Measurements from ENCODE around the gene EPHB6.
A peak's percentile ranks its signal among the peaks of the same experiment; 100 is the strongest.

EPHB6 gene

DNA sequence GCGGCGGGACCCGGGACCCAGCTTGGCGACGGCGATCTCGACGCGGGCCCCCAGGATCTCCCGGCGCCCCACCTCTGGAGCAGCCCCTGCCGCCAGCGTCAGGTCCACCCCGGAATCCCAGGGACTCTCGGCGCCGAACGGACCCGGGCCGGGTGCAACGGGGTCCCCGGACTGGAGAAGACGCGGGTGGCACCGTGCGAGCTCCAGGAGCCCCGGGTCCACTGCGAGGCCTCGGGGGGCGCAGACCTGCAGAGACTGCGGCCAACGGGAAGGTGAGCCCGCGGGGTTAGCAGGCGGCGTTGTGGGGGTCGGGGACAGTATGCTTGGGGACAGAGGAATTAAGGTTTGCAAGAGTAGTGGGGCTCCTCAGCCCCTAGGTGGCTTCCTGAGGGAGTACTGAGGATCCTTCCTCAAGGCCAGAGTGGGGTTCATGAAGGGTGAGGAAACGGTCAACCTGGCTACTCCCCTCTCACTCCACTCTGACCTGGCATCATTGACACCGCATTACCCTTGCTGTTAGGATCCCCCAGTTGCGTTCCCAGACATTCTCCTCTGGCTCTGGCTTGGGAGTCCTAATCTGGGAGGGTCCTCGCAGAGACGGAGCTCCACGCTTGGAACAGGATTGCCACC is 353 bp downstream of the EPHB6 start:
- Histone ChIP-seq H3K4me1 (ENCODE audit: control insufficient read depth in 5 of 5, insufficient read depth in 5 of 5, low read length in 5 of 5) (peaks cover 3 to 30% (median 24%) of the 10 kb centered on the region in 5 donors), H3K9me3 (ENCODE audit: control insufficient read depth in 5 of 5, low read length in 5 of 5) (no peaks in the 10 kb centered on the region), H3K36me3 (ENCODE audit: control insufficient read depth in 5 of 5, insufficient read depth in 5 of 5, low read length in 5 of 5) (no peaks in the 10 kb centered on the region), H3K9ac (ENCODE audit: low read length in 5 of 5) (peak overlapping the region in 4 of 5 donors; percentile 36 to 70 (median 46)), H3K27ac (ENCODE audit: low read depth, low read length) (no peak overlapping the region), H3K4me3 (ENCODE audit: low read depth in 1 of 5, low read length in 5 of 5) (peak overlapping the region; percentile 45 to 82 (median 76)), H3K27me3 (ENCODE audit: control insufficient read depth in 5 of 5, insufficient read depth in 4 of 5, low read length in 5 of 5) (peaks cover 0 to 4% (median 0%) of the 10 kb centered on the region in 5 donors)

DNA sequence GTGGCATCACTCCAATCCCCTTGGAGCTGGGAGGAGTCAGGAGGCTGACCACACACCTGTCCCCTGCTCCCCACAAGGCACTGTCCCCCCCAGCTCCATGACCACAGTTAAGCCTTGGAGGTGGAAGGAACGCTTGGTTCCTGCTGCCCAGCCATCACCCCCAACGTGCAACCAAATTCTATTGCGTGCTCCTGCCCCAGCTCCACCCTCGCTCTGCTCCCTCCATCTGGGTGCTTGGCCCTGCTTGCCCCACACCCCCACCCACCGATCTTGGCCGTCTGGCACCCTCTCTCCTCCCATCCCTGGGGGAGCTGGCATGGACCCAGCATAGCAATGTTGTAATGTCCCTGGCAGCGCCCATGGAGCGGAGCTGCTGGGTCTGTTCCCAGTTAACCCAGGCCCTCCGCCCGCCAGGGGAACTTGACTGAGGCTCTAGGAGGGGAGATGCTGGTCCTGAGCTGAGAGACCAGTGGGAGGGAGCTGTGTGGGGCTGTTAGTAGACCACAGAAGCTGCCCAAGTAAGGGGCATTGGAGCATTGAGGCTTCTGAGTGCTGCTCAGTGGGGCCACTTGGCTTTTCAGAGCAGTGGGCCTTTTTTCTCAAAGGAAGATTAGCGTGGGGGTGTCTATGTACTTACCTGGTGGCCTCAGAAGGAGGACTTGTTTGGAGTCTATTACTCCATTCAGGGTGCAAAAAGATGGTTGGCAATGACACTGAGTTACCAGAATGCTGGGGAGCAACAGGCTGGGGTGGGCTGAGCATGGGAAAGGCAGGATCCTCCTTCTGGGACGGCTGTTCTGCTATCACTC is 1.1 kb downstream of the EPHB6 start:
- peaks cover 0 to 1% (median 0%) of the 10 kb centered on the region in 5 donors for H3K27me3 ChIP-seq (ENCODE audit: control insufficient read depth in 5 of 5, insufficient read depth in 4 of 5, low read length in 5 of 5)
- no peak overlapping the region for H3K27ac ChIP-seq (ENCODE audit: low read depth, low read length)
- peaks cover 3 to 30% (median 24%) of the 10 kb centered on the region in 5 donors for H3K4me1 ChIP-seq (ENCODE audit: control insufficient read depth in 5 of 5, insufficient read depth in 5 of 5, low read length in 5 of 5)
- peak overlapping the region; percentile 45 to 82 (median 76) for H3K4me3 ChIP-seq (ENCODE audit: low read depth in 1 of 5, low read length in 5 of 5)
- H3K9me3 ChIP-seq (ENCODE audit: control insufficient read depth in 5 of 5, low read length in 5 of 5), result no peaks in the 10 kb centered on the region
- H3K9ac ChIP-seq (ENCODE audit: low read length in 5 of 5), result peak overlapping the region in 3 of 5 donors; percentile 36 to 70 (median 39)
- H3K36me3 ChIP-seq (ENCODE audit: control insufficient read depth in 5 of 5, insufficient read depth in 5 of 5, low read length in 5 of 5), result no peaks in the 10 kb centered on the region

GRCh38 chr7:142856565-142857245 is 1.8 kb downstream of the EPHB6 start:
- no peak overlapping the region for H3K9ac ChIP-seq (ENCODE audit: low read length in 5 of 5)
- no peak overlapping the region for H3K27ac ChIP-seq (ENCODE audit: low read depth, low read length)
- H3K4me1 ChIP-seq (ENCODE audit: control insufficient read depth in 5 of 5, insufficient read depth in 5 of 5, low read length in 5 of 5), result peaks cover 3 to 30% (median 24%) of the 10 kb centered on the region in 5 donors
- no peaks in the 10 kb centered on the region for H3K36me3 ChIP-seq (ENCODE audit: control insufficient read depth in 5 of 5, insufficient read depth in 5 of 5, low read length in 5 of 5)
- no peaks in the 10 kb centered on the region for H3K9me3 ChIP-seq (ENCODE audit: control insufficient read depth in 5 of 5, low read length in 5 of 5)
- no peak overlapping the region for H3K4me3 ChIP-seq (ENCODE audit: low read depth in 1 of 5, low read length in 5 of 5)
- no peaks in the 10 kb centered on the region for H3K27me3 ChIP-seq (ENCODE audit: control insufficient read depth in 5 of 5, insufficient read depth in 4 of 5, low read length in 5 of 5)

GRCh38 chr7:142857625-142858024 is 2.7 kb downstream of the EPHB6 start:
- Histone ChIP-seq H3K27ac (ENCODE audit: low read depth, low read length) (no peak overlapping the region), H3K9me3 (ENCODE audit: control insufficient read depth in 5 of 5, low read length in 5 of 5) (no peaks in the 10 kb centered on the region), H3K9ac (ENCODE audit: low read length in 5 of 5) (no peak overlapping the region), H3K36me3 (ENCODE audit: control insufficient read depth in 5 of 5, insufficient read depth in 5 of 5, low read length in 5 of 5) (no peaks in the 10 kb centered on the region), H3K4me1 (ENCODE audit: control insufficient read depth in 5 of 5, insufficient read depth in 5 of 5, low read length in 5 of 5) (peaks cover 3 to 30% (median 24%) of the 10 kb centered on the region in 5 donors), H3K27me3 (ENCODE audit: control insufficient read depth in 5 of 5, insufficient read depth in 4 of 5, low read length in 5 of 5) (no peaks in the 10 kb centered on the region), H3K4me3 (ENCODE audit: low read depth in 1 of 5, low read length in 5 of 5) (no peak overlapping the region)

DNA sequence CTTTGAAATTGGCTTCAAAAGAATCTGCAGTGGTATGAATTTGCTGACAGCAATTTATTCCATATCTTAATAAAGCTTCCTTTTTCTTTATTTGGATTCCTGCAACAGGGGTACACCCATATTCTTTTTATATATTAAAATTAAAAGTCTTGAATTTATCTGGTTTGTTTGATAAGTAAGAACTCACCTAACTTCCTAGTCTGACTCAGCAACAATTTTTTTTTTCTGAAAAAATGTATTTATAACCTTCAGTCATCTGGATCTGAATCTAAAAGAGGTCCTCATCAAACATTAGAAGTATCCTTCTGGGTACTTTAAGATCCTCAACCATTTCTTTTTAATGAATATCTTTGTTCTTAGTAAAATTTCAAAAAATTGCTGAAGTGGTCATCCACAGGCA is 4.5 kb downstream of the EPHB6 start:
- Histone ChIP-seq H3K4me1 (ENCODE audit: control insufficient read depth in 5 of 5, insufficient read depth in 5 of 5, low read length in 5 of 5) (peaks cover 3 to 19% (median 15%) of the 10 kb centered on the region in 5 donors), H3K36me3 (ENCODE audit: control insufficient read depth in 5 of 5, insufficient read depth in 5 of 5, low read length in 5 of 5) (peaks cover 0 to 17% (median 10%) of the 10 kb centered on the region in 5 donors), H3K9me3 (ENCODE audit: control insufficient read depth in 5 of 5, low read length in 5 of 5) (no peaks in the 10 kb centered on the region), H3K27me3 (ENCODE audit: control insufficient read depth in 5 of 5, insufficient read depth in 4 of 5, low read length in 5 of 5) (no peaks in the 10 kb centered on the region), H3K4me3 (ENCODE audit: low read depth in 1 of 5, low read length in 5 of 5) (no peak overlapping the region), H3K9ac (ENCODE audit: low read length in 5 of 5) (no peak overlapping the region), H3K27ac (ENCODE audit: low read depth, low read length) (no peak overlapping the region)

DNA sequence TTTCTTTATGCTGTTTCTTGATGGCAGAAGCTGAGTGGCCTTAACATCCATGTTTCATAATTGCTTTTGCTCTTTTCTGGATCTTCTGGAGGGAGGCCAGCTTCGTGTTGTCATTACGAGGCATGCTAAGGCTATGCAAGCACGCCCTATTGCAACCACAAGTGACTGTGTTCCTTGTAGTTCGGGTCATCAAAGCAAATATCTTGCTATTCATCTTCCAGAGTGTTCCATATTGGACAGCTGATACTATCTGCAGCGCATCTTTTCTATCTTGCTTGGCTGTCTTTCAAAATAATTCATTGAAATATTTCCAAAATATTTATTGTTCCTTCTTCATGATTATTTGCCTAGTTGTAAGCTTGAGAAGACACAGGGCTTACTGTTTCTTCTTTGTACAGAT is 5.0 kb downstream of the EPHB6 start:
- peaks cover 3 to 18% (median 15%) of the 10 kb centered on the region in 5 donors for H3K4me1 ChIP-seq (ENCODE audit: control insufficient read depth in 5 of 5, insufficient read depth in 5 of 5, low read length in 5 of 5)
- no peaks in the 10 kb centered on the region for H3K9me3 ChIP-seq (ENCODE audit: control insufficient read depth in 5 of 5, low read length in 5 of 5)
- H3K36me3 ChIP-seq (ENCODE audit: control insufficient read depth in 5 of 5, insufficient read depth in 5 of 5, low read length in 5 of 5), result peaks cover 0 to 17% (median 11%) of the 10 kb centered on the region in 5 donors
- H3K4me3 ChIP-seq (ENCODE audit: low read depth in 1 of 5, low read length in 5 of 5), result no peak overlapping the region
- H3K27ac ChIP-seq (ENCODE audit: low read depth, low read length), result no peak overlapping the region
- no peak overlapping the region for H3K9ac ChIP-seq (ENCODE audit: low read length in 5 of 5)
- no peaks in the 10 kb centered on the region for H3K27me3 ChIP-seq (ENCODE audit: control insufficient read depth in 5 of 5, insufficient read depth in 4 of 5, low read length in 5 of 5)

- Histone ChIP-seq H3K27me3 (ENCODE audit: control insufficient read depth in 5 of 5, insufficient read depth in 4 of 5, low read length in 5 of 5) (no peaks in the 10 kb centered on the region), H3K9ac (ENCODE audit: low read length in 5 of 5) (no peak overlapping the region), H3K36me3 (ENCODE audit: control insufficient read depth in 5 of 5, insufficient read depth in 5 of 5, low read length in 5 of 5) (peaks cover 0 to 17% (median 11%) of the 10 kb centered on the region in 5 donors), H3K4me1 (ENCODE audit: control insufficient read depth in 5 of 5, insufficient read depth in 5 of 5, low read length in 5 of 5) (peaks cover 0 to 13% (median 5%) of the 10 kb centered on the region in 5 donors), H3K4me3 (ENCODE audit: low read depth in 1 of 5, low read length in 5 of 5) (no peak overlapping the region), H3K9me3 (ENCODE audit: control insufficient read depth in 5 of 5, low read length in 5 of 5) (no peaks in the 10 kb centered on the region), H3K27ac (ENCODE audit: low read depth, low read length) (no peak overlapping the region)
Measured at GRCh38 chr7:142860968-142861367, 6.1 kb downstream of the EPHB6 start.

DNA sequence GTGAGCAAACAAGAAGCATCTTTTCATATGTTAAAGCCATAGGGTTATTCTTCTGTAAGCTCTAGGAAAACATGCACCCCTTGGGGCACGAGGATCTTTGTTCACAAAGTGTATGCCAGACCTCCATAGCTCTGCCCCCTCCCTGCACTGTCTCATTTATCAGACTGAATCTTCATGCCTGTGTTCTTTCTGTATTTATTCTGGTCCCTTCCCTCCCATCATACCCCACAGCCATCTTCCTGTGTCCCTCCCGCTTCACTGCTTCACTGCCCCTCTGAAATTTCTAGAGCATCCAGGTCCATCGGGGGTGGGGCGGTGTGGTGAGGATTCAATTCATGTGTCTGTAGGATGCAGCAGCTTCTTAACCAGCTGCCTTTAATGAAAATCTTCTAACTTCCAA is 7.5 kb downstream of the EPHB6 start:
- no peak overlapping the region for H3K9ac ChIP-seq (ENCODE audit: low read length in 5 of 5)

GRCh38 chr7:142862786-142863400 is 8.0 kb downstream of the EPHB6 start:
- Histone ChIP-seq H3K4me3 (ENCODE audit: low read depth in 1 of 5, low read length in 5 of 5) (no peak overlapping the region), H3K27ac (ENCODE audit: low read depth, low read length) (no peak overlapping the region), H3K9me3 (ENCODE audit: control insufficient read depth in 5 of 5, low read length in 5 of 5) (no peaks in the 10 kb centered on the region), H3K36me3 (ENCODE audit: control insufficient read depth in 5 of 5, insufficient read depth in 5 of 5, low read length in 5 of 5) (peaks cover 0 to 23% (median 11%) of the 10 kb centered on the region in 5 donors), H3K27me3 (ENCODE audit: control insufficient read depth in 5 of 5, insufficient read depth in 4 of 5, low read length in 5 of 5) (no peaks in the 10 kb centered on the region), H3K9ac (ENCODE audit: low read length in 5 of 5) (no peak overlapping the region), H3K4me1 (ENCODE audit: control insufficient read depth in 5 of 5, insufficient read depth in 5 of 5, low read length in 5 of 5) (peaks cover 0 to 10% (median 0%) of the 10 kb centered on the region in 5 donors)

More for the DNA sequence above, 7.5 kb downstream of the EPHB6 start:
- Histone ChIP-seq H3K9me3 (ENCODE audit: control insufficient read depth in 5 of 5, low read length in 5 of 5) (no peaks in the 10 kb centered on the region), H3K36me3 (ENCODE audit: control insufficient read depth in 5 of 5, insufficient read depth in 5 of 5, low read length in 5 of 5) (peaks cover 0 to 18% (median 11%) of the 10 kb centered on the region in 5 donors), H3K27me3 (ENCODE audit: control insufficient read depth in 5 of 5, insufficient read depth in 4 of 5, low read length in 5 of 5) (no peaks in the 10 kb centered on the region), H3K27ac (ENCODE audit: low read depth, low read length) (no peak overlapping the region), H3K4me3 (ENCODE audit: low read depth in 1 of 5, low read length in 5 of 5) (no peak overlapping the region), H3K4me1 (ENCODE audit: control insufficient read depth in 5 of 5, insufficient read depth in 5 of 5, low read length in 5 of 5) (peaks cover 0 to 10% (median 0%) of the 10 kb centered on the region in 5 donors)

Measured in subcutaneous abdominal adipose tissue (tissue), 5 donors.